DND-41 (cell line): ENCODE results near the gene TOLLIP.

Source experiments
- ATAC-seq: fragments of 200-7000 bp; cut with Tn5 transposase; 3 replicates; pipeline ENCODE4 v1.9.1; 2021; ENCODE audit warnings: low read depth; ENCODE audit not compliant: insufficient read depth
- DNase-seq: peaks from one replicate; pipeline ENCODE4 v3.0.0-alpha.2; 2020
- H2AFZ ChIP-seq: 2 replicates; pipeline ENCODE4 v1.6.0; 2012; ENCODE audit warnings: low read depth, low read length
- H3K27ac ChIP-seq: 2 replicates; pipeline ENCODE4 v1.5.1; 2012; ENCODE audit warnings: low read length, inconsistent platforms
- H3K27me3 ChIP-seq: fragments of 200-600 bp; sonication (generic); 2 replicates; pipeline ENCODE4 v1.6.0; 2012; ENCODE audit warnings: low read length, mild to moderate bottlenecking, inconsistent platforms; ENCODE audit not compliant: insufficient read depth, poor library complexity
- H3K36me3 ChIP-seq: 2 replicates; pipeline ENCODE4 v1.5.1; 2012; ENCODE audit warnings: low read length, inconsistent platforms; ENCODE audit not compliant: insufficient read depth
- H3K4me1 ChIP-seq: 2 replicates; pipeline ENCODE4 v1.5.1; 2012; ENCODE audit warnings: mild to moderate bottlenecking, low read length; ENCODE audit not compliant: insufficient read depth
- H3K4me2 ChIP-seq: 2 replicates; pipeline ENCODE4 v1.6.0; 2012; ENCODE audit warnings: mild to moderate bottlenecking, moderate library complexity, low read length, inconsistent platforms; ENCODE audit not compliant: insufficient read depth
- H3K4me3 ChIP-seq, 2 experiments: fragments of 200-600 bp in 1 of 2; shearing (Covaris generic) in 1 of 2; 2 replicates each; pipeline ENCODE4 v1.5.1; 2012 to 2016; ENCODE audit warnings: inconsistent platforms in 2 of 2, low read length in 2 of 2, mild to moderate bottlenecking in 2 of 2, low read depth in 1 of 2, moderate library complexity in 1 of 2
- H3K79me2 ChIP-seq: 2 replicates; pipeline ENCODE4 v1.6.0; 2012; ENCODE audit warnings: low read length, inconsistent platforms; ENCODE audit not compliant: insufficient read depth
- H3K9ac ChIP-seq: 2 replicates; pipeline ENCODE4 v1.6.0; 2012; ENCODE audit warnings: low read depth, mild to moderate bottlenecking, inconsistent platforms, low read length, moderate library complexity
- H3K9me3 ChIP-seq: 2 replicates; pipeline ENCODE4 v1.5.1; 2012; ENCODE audit warnings: low read length, moderate library complexity, mild to moderate bottlenecking, inconsistent platforms; ENCODE audit not compliant: insufficient read depth, severe bottlenecking
- H4K20me1 ChIP-seq: 2 replicates; pipeline ENCODE4 v1.6.0; 2012; ENCODE audit warnings: low read length; ENCODE audit not compliant: insufficient read depth
- EZH2 ChIP-seq: IDR thresholded peaks from 3 replicates; pipeline ENCODE4 v1.6.1; 2012; ENCODE audit warnings: borderline replicate concordance, low read depth, mild to moderate bottlenecking, moderate library complexity, low read length, inconsistent platforms; ENCODE audit not compliant: severe bottlenecking
- TF ChIP-seq, protein P1 (sequence below): IDR thresholded peaks from 2 replicates; pipeline ENCODE4 v1.5.1; 2012; ENCODE audit warnings: borderline replicate concordance, low read length, moderate library complexity, mild to moderate bottlenecking; ENCODE audit not compliant: poor library complexity, severe bottlenecking; ENCODE audit errors: extremely low read depth

TOLLIP gene

DNA sequence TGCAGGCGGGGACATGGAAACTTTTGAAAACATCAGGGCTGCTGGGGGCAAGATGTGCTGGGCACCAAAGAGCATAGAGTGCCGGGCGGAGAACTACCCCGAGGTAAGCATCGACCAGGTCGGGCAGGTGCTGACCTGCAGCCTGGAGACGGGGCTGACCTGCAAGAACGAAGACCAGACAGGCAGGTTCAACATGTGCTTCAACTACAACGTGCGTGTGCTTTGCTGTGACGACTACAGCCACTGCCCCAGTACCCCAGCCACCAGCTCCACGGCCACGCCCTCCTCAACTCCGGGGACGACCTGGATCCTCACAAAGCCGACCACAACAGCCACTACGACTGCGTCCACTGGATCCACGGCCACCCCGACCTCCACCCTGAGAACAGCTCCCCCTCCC lies 67.1 kb downstream of the TOLLIP start:
- H2AFZ ChIP-seq: no peak overlapping the region
- H3K4me2 ChIP-seq: no peak overlapping the region
- H3K4me3 ChIP-seq: no peak overlapping the region
- no peaks in the 10 kb centered on the region for H3K27me3 ChIP-seq
- H3K4me1 ChIP-seq: no peaks in the 10 kb centered on the region
- H3K36me3 ChIP-seq: no peaks in the 10 kb centered on the region
- no peaks in the 10 kb centered on the region for H4K20me1 ChIP-seq
- peaks cover 4% of the 10 kb centered on the region for H3K9me3 ChIP-seq
- DNase-seq (no peak), ATAC-seq (no peak)
- H3K79me2 ChIP-seq: no peaks in the 10 kb centered on the region
- TF ChIP-seq, protein P1, sequence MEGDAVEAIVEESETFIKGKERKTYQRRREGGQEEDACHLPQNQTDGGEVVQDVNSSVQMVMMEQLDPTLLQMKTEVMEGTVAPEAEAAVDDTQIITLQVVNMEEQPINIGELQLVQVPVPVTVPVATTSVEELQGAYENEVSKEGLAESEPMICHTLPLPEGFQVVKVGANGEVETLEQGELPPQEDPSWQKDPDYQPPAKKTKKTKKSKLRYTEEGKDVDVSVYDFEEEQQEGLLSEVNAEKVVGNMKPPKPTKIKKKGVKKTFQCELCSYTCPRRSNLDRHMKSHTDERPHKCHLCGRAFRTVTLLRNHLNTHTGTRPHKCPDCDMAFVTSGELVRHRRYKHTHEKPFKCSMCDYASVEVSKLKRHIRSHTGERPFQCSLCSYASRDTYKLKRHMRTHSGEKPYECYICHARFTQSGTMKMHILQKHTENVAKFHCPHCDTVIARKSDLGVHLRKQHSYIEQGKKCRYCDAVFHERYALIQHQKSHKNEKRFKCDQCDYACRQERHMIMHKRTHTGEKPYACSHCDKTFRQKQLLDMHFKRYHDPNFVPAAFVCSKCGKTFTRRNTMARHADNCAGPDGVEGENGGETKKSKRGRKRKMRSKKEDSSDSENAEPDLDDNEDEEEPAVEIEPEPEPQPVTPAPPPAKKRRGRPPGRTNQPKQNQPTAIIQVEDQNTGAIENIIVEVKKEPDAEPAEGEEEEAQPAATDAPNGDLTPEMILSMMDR: no peak
- no peak for TF ChIP-seq EZH2
- H3K27ac ChIP-seq: no peak overlapping the region
- no peak overlapping the region for H3K9ac ChIP-seq

DNA sequence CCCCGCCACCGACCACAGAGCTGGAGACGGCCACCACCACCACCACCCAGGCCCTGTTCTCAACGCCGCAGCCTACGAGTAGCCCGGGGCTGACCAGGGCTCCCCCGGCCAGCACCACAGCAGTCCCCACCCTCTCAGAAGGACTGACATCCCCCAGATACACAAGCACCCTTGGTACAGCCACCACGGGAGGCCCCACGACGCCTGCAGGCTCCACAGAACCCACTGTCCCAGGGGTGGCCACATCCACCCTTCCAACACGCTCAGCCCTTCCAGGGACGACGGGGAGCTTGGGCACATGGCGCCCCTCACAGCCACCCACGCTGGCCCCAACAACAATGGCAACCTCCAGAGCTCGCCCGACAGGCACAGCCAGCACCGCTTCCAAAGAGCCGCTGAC lies 67.7 kb downstream of the TOLLIP start:
- Histone ChIP-seq H3K4me3 (no peak overlapping the region), H4K20me1 (no peaks in the 10 kb centered on the region), H3K27ac (no peak overlapping the region), H3K9me3 (peaks cover 4% of the 10 kb centered on the region), H3K4me2 (no peak overlapping the region), H3K36me3 (no peaks in the 10 kb centered on the region), H2AFZ (no peak overlapping the region), H3K27me3 (no peaks in the 10 kb centered on the region), H3K79me2 (no peaks in the 10 kb centered on the region), H3K9ac (no peak overlapping the region), H3K4me1 (no peaks in the 10 kb centered on the region)
- TF ChIP-seq, protein P1: no peak
- no peak for TF ChIP-seq EZH2
- no peak for ATAC-seq
- DNase-seq: no peak

DNA sequence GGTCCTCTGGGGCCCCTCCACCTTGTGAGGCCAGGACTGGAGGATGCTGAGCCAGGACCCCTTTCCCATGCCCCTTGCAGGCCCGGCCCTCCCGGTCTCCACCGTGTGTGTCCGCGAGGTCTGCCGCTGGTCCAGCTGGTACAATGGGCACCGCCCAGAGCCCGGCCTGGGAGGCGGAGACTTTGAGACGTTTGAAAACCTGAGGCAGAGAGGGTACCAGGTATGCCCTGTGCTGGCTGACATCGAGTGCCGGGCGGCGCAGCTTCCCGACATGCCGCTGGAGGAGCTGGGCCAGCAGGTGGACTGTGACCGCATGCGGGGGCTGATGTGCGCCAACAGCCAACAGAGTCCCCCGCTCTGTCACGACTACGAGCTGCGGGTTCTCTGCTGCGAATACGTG lies 68.7 kb downstream of the TOLLIP start:
- Histone ChIP-seq H3K27ac (no peak overlapping the region), H3K9ac (no peak overlapping the region), H3K79me2 (no peaks in the 10 kb centered on the region), H4K20me1 (no peaks in the 10 kb centered on the region), H3K4me3 (no peak overlapping the region), H3K4me2 (no peak overlapping the region), H3K36me3 (no peaks in the 10 kb centered on the region), H3K4me1 (no peaks in the 10 kb centered on the region), H3K9me3 (no peaks in the 10 kb centered on the region), H2AFZ (no peak overlapping the region), H3K27me3 (no peaks in the 10 kb centered on the region)
- no peak for DNase-seq
- TF ChIP-seq, protein P1: no peak
- TF ChIP-seq EZH2: no peak
- ATAC-seq: no peak

DNA sequence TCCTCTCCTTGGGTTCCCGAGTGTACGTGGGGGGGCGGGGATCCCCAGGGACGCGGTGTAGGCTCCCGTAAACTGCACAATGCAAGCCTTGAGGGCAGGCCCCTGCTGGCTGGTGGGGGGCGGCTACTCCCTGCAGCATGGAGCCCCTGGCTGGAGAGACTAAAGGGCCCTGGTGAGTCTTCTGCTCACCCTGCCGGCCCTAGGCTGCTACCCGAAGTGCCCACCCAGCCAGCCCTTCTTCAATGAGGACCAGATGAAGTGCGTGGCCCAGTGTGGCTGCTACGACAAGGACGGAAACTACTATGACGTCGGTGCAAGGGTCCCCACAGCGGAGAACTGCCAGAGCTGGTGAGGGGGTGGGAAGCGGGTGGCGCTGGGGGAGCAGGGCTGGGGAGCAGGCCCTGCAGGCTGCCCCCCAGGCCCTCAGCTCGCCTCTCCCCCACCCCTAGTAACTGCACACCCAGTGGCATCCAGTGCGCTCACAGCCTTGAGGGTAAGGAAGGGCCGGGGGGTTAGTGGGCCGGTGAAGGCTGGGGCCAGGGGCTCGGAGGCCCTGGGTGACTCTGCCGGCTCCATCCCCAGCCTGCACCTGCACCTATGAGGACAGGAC lies 69.7 kb downstream of the TOLLIP start:
- no peak for TF ChIP-seq EZH2
- TF ChIP-seq, protein P1: no peak
- Histone ChIP-seq H3K79me2 (no peaks in the 10 kb centered on the region), H3K9ac (no peak overlapping the region), H3K27me3 (no peaks in the 10 kb centered on the region), H3K27ac (no peak overlapping the region), H3K4me2 (no peak overlapping the region), H3K9me3 (no peaks in the 10 kb centered on the region), H3K4me3 (no peak overlapping the region), H3K4me1 (no peaks in the 10 kb centered on the region), H4K20me1 (no peaks in the 10 kb centered on the region), H2AFZ (no peak overlapping the region), H3K36me3 (no peaks in the 10 kb centered on the region)
- no peak for ATAC-seq
- DNase-seq: no peak
